Measurements from ENCODE around the gene INTS4.

- TF ChIP-seq CTCF (IDR thresholded peaks at IDR 0.05) (no peak), POLR2A (IDR thresholded peaks at IDR 0.05) (no peak), EP300 (IDR thresholded peaks at IDR 0.05) (no peak), POLR2AphosphoS5 (IDR thresholded peaks at IDR 0.05) (no peak)
These were observed 3.5 kb downstream of the INTS4 start for GRCh38 chr11:77990981-77991380.
